ENCODE data around the gene KIAA1217. TPM values are rescaled to one million over a fixed set of nuclear protein-coding genes. Genes with fewer than 3 reads are reported as not detected.

KIAA1217 gene
- total and polyA plus RNA-seq, 2 of the 8 experiments (the other 6 are each of a cell fraction or from before 2014, with no cell fraction given), result 4.5 to 15.6 TPM

- TF ChIP-seq TAF7 (optimal IDR thresholded peaks at IDR 0.05; ENCODE audit: borderline replicate concordance, low read depth, low read length), result no peak
Measured at GRCh38 chr10:24235471-24235870, 26.5 kb downstream of the KIAA1217 start (continued).

Measured in H1 (cell line).